Astrocyte (in vitro differentiated cells and primary cell): ENCODE measurements around the gene ZC3H12C. TPM values are rescaled to one million over a fixed set of nuclear protein-coding genes. Genes with fewer than 3 reads are reported as not detected.

Source experiments
- DNase-seq: peaks from one replicate; pipeline ENCODE4 v3.0.0-alpha.2; 2010; ENCODE audit warnings: low read depth
- FAIRE-seq: peaks from 2 replicates; lab custom pipeline; 2011; peaks lifted over from hg19 to GRCh38; lab: Jason Lieb, UNC
- H2AFZ ChIP-seq: 2 replicates; pipeline ENCODE4 v1.6.0; 2012; ENCODE audit warnings: low read depth, low read length, inconsistent platforms
- H3K27ac ChIP-seq: 2 replicates; pipeline ENCODE4 v1.5.1; 2011; ENCODE audit warnings: low read depth, low read length, inconsistent platforms
- H3K27me3 ChIP-seq: 2 replicates; pipeline ENCODE4 v1.6.0; 2011; ENCODE audit warnings: low read length, inconsistent platforms; ENCODE audit not compliant: insufficient read depth
- H3K36me3 ChIP-seq: 2 replicates; pipeline ENCODE4 v1.5.1; 2011; ENCODE audit warnings: low read length, inconsistent platforms; ENCODE audit not compliant: insufficient read depth
- H3K4me1 ChIP-seq: 2 replicates; pipeline ENCODE4 v1.5.1; 2011; ENCODE audit warnings: low read length, inconsistent platforms; ENCODE audit not compliant: insufficient read depth
- H3K4me2 ChIP-seq: 2 replicates; pipeline ENCODE4 v1.6.0; 2012; ENCODE audit warnings: low read length, inconsistent platforms
- H3K4me3 ChIP-seq: 2 replicates; pipeline ENCODE4 v1.5.1; 2011; ENCODE audit warnings: low read depth, mild to moderate bottlenecking, low read length, inconsistent platforms; ENCODE audit not compliant: insufficient read depth
- H3K79me2 ChIP-seq: 2 replicates; pipeline ENCODE4 v1.6.0; 2012; ENCODE audit warnings: mild to moderate bottlenecking, low read length, inconsistent platforms; ENCODE audit not compliant: insufficient read depth
- H3K9ac ChIP-seq: 2 replicates; pipeline ENCODE4 v1.6.0; 2012; ENCODE audit warnings: mild to moderate bottlenecking, low read length, inconsistent platforms
- H3K9me3 ChIP-seq: 2 replicates; pipeline ENCODE4 v1.5.1; 2012; ENCODE audit warnings: low read depth, mild to moderate bottlenecking, low read length, inconsistent platforms; ENCODE audit not compliant: insufficient read depth
- H4K20me1 ChIP-seq: 2 replicates; pipeline ENCODE4 v1.6.0; 2012; ENCODE audit warnings: low read length, inconsistent platforms; ENCODE audit not compliant: insufficient read depth
- H3K27ac Mint-ChIP-seq: one replicate; pipeline ENCODE4 v1.8.0; 2021; ENCODE audit warnings: mild to moderate bottlenecking, mixed read lengths; ENCODE audit not compliant: unreplicated experiment
- H3K27me3 Mint-ChIP-seq: one replicate; pipeline ENCODE4 v1.8.0; 2021; ENCODE audit warnings: low read depth, mixed read lengths; ENCODE audit not compliant: unreplicated experiment
- H3K36me3 Mint-ChIP-seq: one replicate; pipeline ENCODE4 v1.8.0; 2021; ENCODE audit warnings: low read depth, mixed read lengths; ENCODE audit not compliant: unreplicated experiment
- H3K4me1 Mint-ChIP-seq: one replicate; pipeline ENCODE4 v1.8.0; 2021; ENCODE audit warnings: low read depth, mixed read lengths; ENCODE audit not compliant: unreplicated experiment
- H3K4me3 Mint-ChIP-seq: one replicate; pipeline ENCODE4 v1.8.0; 2021; ENCODE audit warnings: mild to moderate bottlenecking, moderate library complexity, mixed read lengths; ENCODE audit not compliant: unreplicated experiment
- H3K9me3 Mint-ChIP-seq: one replicate; pipeline ENCODE4 v1.8.0; 2021; ENCODE audit warnings: mild to moderate bottlenecking, mixed read lengths; ENCODE audit not compliant: unreplicated experiment
- EZH2 ChIP-seq: IDR thresholded peaks from 2 replicates; pipeline ENCODE4 v1.6.1; 2012; ENCODE audit warnings: mild to moderate bottlenecking, low read length, inconsistent platforms; ENCODE audit not compliant: insufficient read depth
- total RNA-seq: library from RNA; stranded (reverse); gene quantifications from 2 replicates; pipeline ENCODE4 v1.2.1, GENCODE V29; 2021
- TF ChIP-seq, protein P1 (sequence below): IDR thresholded peaks from 2 replicates; pipeline ENCODE4 v1.5.1; 2011; ENCODE audit warnings: low read depth, mild to moderate bottlenecking, inconsistent platforms, low read length, moderate library complexity; ENCODE audit not compliant: insufficient read depth

Gene ZC3H12C
- total RNA-seq, 1 donor from 2014 or later: 12.0 TPM

DNA sequence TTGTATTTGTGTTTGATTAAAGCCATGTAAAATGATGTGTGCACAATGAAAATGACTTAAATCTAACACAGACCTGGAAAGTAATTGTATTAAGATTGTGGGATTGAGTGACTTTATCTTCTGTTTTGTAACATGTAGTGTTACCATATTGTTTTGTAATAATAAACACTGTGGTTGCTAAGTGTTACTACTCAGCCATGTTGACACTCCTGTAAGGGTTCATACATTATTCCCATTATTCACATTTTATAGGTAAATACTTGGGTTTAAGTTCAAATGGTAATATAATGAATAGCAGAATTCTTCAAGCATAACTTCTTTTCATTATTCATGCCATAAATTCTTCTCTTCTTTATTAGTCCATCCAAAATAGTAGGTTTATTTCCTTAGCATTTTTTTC is 69.0 kb downstream of the ZC3H12C start:
- Mint-ChIP-seq H3K4me1 (peaks cover 2% of the 10 kb centered on the region), H3K27ac (no peak overlapping the region), H3K36me3 (peaks cover 14% of the 10 kb centered on the region), H3K9me3 (no peaks in the 10 kb centered on the region), H3K27me3 (no peaks in the 10 kb centered on the region), H3K4me3 (no peak overlapping the region)
- no peaks in the 10 kb centered on the region for H3K9me3 ChIP-seq
- H2AFZ ChIP-seq: no peak overlapping the region
- H3K79me2 ChIP-seq: no peaks in the 10 kb centered on the region
- no peaks in the 10 kb centered on the region for H3K27me3 ChIP-seq
- H3K9ac ChIP-seq: no peak overlapping the region
- no peaks in the 10 kb centered on the region for H4K20me1 ChIP-seq
- TF ChIP-seq EZH2: no peak
- TF ChIP-seq, protein P1, sequence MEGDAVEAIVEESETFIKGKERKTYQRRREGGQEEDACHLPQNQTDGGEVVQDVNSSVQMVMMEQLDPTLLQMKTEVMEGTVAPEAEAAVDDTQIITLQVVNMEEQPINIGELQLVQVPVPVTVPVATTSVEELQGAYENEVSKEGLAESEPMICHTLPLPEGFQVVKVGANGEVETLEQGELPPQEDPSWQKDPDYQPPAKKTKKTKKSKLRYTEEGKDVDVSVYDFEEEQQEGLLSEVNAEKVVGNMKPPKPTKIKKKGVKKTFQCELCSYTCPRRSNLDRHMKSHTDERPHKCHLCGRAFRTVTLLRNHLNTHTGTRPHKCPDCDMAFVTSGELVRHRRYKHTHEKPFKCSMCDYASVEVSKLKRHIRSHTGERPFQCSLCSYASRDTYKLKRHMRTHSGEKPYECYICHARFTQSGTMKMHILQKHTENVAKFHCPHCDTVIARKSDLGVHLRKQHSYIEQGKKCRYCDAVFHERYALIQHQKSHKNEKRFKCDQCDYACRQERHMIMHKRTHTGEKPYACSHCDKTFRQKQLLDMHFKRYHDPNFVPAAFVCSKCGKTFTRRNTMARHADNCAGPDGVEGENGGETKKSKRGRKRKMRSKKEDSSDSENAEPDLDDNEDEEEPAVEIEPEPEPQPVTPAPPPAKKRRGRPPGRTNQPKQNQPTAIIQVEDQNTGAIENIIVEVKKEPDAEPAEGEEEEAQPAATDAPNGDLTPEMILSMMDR: no peak
- H3K36me3 ChIP-seq: peaks cover 15% of the 10 kb centered on the region
- H3K4me1 ChIP-seq: no peaks in the 10 kb centered on the region
- no peak overlapping the region for H3K27ac ChIP-seq
- no peak overlapping the region for H3K4me2 ChIP-seq
- no peak for DNase-seq
- FAIRE-seq: no peak
- H3K4me3 ChIP-seq: no peak overlapping the region

DNA sequence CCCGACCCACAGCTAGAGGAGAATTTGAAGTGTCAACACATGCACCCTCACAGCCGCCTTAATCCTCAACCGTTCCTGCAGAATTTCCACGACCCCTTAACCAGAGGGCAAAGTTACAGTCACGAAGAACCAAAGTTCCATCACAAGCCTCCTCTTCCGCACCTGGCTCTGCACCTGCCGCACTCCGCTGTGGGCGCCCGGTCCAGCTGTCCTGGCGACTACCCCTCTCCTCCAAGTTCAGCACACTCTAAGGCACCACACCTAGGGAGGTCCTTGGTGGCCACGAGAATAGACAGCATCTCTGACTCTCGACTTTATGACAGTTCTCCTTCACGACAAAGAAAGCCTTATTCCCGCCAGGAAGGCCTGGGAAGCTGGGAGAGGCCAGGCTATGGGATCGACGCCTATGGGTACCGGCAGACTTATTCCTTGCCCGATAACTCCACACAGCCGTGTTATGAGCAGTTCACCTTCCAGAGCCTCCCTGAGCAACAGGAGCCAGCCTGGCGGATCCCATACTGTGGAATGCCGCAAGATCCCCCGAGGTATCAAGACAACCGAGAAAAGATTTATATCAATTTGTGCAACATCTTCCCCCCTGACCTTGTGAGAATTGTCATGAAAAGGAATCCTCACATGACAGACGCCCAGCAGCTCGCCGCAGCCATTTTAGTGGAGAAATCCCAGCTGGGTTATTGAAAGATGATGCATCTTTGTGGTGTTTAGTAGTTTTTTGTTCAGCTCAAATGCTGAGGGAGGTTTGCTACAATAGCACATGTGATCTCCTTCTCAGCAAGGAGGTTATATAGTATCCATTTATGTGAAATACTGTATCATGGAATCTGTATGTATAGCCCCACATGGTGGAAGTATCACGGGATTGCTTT is 72.1 kb downstream of the ZC3H12C start:
- H4K20me1 ChIP-seq: no peaks in the 10 kb centered on the region
- no peak for TF ChIP-seq EZH2
- TF ChIP-seq, protein P1: no peak
- H3K4me3 ChIP-seq: no peak overlapping the region
- Mint-ChIP-seq H3K36me3 (peaks cover 13% of the 10 kb centered on the region), H3K4me3 (no peak overlapping the region), H3K27me3 (no peaks in the 10 kb centered on the region), H3K4me1 (no peaks in the 10 kb centered on the region), H3K27ac (no peak overlapping the region), H3K9me3 (no peaks in the 10 kb centered on the region)
- no peak for DNase-seq
- H2AFZ ChIP-seq: no peak overlapping the region
- no peak overlapping the region for H3K27ac ChIP-seq
- H3K9me3 ChIP-seq: no peaks in the 10 kb centered on the region
- H3K4me2 ChIP-seq: no peak overlapping the region
- peaks cover 15% of the 10 kb centered on the region for H3K36me3 ChIP-seq
- H3K9ac ChIP-seq: no peak overlapping the region
- no peak for FAIRE-seq
- H3K27me3 ChIP-seq: no peaks in the 10 kb centered on the region
- H3K79me2 ChIP-seq: no peaks in the 10 kb centered on the region
- no peaks in the 10 kb centered on the region for H3K4me1 ChIP-seq
